Activated CD8-positive, alpha-beta memory T cell treated with anti-CD3 and anti-CD28 coated beads, Interleukin-2, amount 10 ng/mL, durations not matched to agents 7 days and 5 days (primary cell): ENCODE measurements around the gene NKD2. TPM values are rescaled to one million over a fixed set of nuclear protein-coding genes. Genes with fewer than 3 reads are reported as not detected.

Experiments
- ATAC-seq: fragments of 150-1000 bp; cut with Tn5 transposase; one replicate; pipeline ENCODE4 v1.10.0; 2021; ENCODE audit warnings: moderate library complexity
- CTCF ChIA-PET: fragments of 350-600 bp; sonication (Branson Sonifier 250); formaldehyde crosslinking; loops from one replicate; lab custom pipeline; 2021; ENCODE audit warnings: antibody characterized with exemption; lab: Charles Lee
- DNase-seq: peaks from one replicate; pipeline ENCODE4 v3.0.0-alpha.2; 2020
- H3K27ac Mint-ChIP-seq: one replicate; pipeline ENCODE4 v1.8.0; 2021; ENCODE audit warnings: mild to moderate bottlenecking, mixed read lengths
- H3K27me3 Mint-ChIP-seq: one replicate; pipeline ENCODE4 v1.8.0; 2021; ENCODE audit warnings: mixed read lengths
- H3K36me3 Mint-ChIP-seq: one replicate; pipeline ENCODE4 v1.8.0; 2021; ENCODE audit warnings: mild to moderate bottlenecking, mixed read lengths
- H3K4me1 Mint-ChIP-seq: one replicate; pipeline ENCODE4 v1.8.0; 2021; ENCODE audit warnings: mixed read lengths
- H3K4me3 Mint-ChIP-seq: one replicate; pipeline ENCODE4 v1.8.0; 2021; ENCODE audit warnings: mild to moderate bottlenecking, moderate library complexity, mixed read lengths
- H3K9me3 Mint-ChIP-seq: one replicate; pipeline ENCODE4 v1.8.0; 2022; ENCODE audit warnings: low read depth, mixed read lengths
- total RNA-seq, 2 experiments: library from RNA; stranded (reverse); gene quantifications; one replicate each; pipeline ENCODE4 v1.2.3, GENCODE V29; 2021

The NKD2 gene, protein sequence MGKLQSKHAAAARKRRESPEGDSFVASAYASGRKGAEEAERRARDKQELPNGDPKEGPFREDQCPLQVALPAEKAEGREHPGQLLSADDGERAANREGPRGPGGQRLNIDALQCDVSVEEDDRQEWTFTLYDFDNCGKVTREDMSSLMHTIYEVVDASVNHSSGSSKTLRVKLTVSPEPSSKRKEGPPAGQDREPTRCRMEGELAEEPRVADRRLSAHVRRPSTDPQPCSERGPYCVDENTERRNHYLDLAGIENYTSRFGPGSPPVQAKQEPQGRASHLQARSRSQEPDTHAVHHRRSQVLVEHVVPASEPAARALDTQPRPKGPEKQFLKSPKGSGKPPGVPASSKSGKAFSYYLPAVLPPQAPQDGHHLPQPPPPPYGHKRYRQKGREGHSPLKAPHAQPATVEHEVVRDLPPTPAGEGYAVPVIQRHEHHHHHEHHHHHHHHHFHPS
- 1 to 10 TPM; 4.2 to 6.5 TPM for total RNA-seq

DNA sequence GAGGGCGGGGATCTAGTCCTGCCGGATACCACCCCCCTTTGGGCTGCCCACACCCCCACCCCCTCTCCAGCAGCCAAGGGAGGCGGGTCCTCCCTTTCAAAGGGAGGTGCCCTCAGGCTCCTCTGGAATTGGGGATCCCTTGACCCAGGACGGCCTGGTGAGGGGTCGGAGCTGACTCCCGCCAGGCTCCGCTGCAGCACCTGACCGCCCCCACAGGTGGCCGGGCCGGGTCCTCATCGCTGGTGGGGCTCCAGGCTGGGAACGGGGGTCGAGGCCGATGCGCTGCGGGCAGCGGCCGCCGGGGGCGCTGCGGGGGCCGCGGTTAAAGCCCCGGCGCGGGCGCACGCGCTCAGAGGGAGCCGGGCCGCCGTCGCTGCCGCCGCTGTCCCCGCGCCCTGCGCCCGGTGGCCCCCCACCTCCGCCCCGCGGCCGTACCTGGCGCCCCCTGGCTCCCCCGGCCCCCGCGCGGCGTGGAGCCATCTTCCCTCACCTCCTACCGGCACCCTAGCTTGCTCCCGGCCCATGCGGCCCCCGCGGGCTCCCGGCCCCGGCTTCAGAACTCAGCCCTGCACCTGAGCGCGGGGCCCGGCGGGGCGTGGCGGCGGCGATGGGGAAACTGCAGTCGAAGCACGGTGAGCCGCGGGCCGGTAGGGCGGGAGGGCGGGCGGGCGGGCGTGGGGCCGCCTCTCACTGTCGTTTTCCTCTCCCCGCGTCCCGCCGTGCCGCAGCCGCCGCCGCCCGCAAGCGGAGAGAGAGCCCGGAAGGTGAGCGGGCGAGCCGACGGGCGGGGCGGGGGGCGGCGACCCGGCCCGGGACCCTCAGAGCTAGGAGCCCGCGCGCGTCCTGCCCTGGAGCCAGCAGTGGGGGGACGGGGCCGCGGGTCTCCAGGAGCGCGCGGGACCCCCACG is at the start of gene NKD2:
Gene NKD2 (plus strand): TSS at position 352 of the 908 bp plus-strand sequence. CDS start 256 bp downstream, at position 608.
- CTCF ChIA-PET: interaction anchor here (0.9 to 3.4 kb wide), 7 partner anchors 12 to 290 kb away, joined by 3 to 27 read pairs (median 3); no protein-coding TSS in a partner anchor
- DNase-seq (peak; percentile 41), ATAC-seq (peak; percentile 59)
- peaks cover 14% of the 10 kb centered on the region for H3K4me1 Mint-ChIP-seq
- no peak within 1 kb of the TSS for H3K27ac Mint-ChIP-seq
- peaks cover 59% of the 10 kb centered on the region for H3K27me3 Mint-ChIP-seq
- H3K36me3 Mint-ChIP-seq: no peaks in the 10 kb centered on the region
- H3K9me3 Mint-ChIP-seq: no peaks in the 10 kb centered on the region
- H3K4me3 Mint-ChIP-seq: no peak within 1 kb of the TSS

DNA sequence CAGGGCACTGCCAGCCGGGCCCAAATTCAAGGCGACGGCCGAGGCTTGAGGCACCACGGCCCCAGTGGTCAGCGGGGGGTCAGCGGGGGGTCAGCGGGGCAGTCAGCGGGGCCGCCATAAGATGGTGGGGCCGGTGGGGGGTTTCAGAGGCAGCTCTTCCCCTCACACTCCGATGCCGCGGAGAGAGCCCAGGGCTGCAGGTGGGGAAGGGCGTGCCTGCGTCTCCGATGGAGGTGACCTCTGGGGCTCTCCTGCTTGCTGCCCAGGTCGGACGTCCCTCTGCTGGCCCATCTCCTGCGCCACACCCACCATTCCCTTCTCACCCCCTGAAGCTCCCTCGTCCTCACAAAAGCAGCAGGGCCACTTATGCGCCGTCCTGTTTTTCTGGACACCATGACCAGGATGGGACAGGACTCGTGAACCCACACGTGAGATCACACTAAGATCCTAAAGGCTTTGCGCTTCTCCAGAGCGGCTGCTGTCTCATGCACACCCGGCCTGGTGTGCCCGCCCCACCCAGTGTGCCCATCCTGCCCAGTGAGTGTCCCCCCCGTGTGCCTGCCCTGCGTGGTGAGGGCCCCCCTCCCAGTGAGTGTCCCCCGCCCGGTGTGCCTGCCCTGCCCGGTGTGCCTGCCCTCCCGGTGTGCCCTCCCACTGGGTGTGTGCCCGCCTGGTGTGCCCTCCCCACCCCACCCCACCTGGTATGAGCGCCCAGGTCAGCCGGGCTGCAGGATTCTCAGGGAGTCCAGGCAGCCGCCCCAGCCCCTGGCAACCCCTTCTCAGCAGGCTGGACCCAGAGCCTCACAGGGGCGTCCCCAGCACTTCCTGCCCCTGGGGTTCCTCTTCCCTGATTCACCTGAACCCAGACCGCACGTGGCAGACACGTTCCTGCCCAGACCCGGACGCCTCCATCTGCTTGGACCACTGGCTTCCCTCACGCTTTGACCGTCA is 48.7 kb upstream of the NKD2 start:
- no peak overlapping the region for H3K4me3 Mint-ChIP-seq
- H3K27ac Mint-ChIP-seq: no peak overlapping the region
- no peaks in the 10 kb centered on the region for H3K9me3 Mint-ChIP-seq
- H3K4me1 Mint-ChIP-seq: peaks cover 64% of the 10 kb centered on the region
- DNase-seq: no peak
- CTCF ChIA-PET: no interaction called here
- ATAC-seq: no peak
- H3K36me3 Mint-ChIP-seq: no peaks in the 10 kb centered on the region
- H3K27me3 Mint-ChIP-seq: peaks cover 17% of the 10 kb centered on the region

DNA sequence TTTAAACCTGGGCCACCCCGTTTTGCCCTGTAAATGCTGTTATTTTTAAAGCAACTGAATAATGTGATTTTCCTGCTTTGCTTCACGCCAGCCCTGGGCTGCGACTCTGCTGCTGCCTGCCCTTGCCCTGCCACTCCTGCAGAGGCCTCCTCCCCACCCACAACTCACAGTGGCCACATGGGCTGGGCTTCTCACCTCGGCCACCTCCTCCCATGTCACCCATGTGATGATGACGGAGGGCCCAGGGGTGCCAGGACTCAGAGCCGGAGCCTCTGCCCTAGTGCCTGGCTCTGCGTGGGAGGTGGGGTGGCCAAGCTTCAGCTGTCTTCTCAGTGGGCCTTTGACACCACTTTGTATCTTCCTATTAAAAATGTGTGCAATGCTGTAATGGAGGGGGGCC is 48.1 kb upstream of the NKD2 start:
- no peaks in the 10 kb centered on the region for H3K36me3 Mint-ChIP-seq
- H3K9me3 Mint-ChIP-seq: no peaks in the 10 kb centered on the region
- DNase-seq (no peak), ATAC-seq (no peak)
- H3K27ac Mint-ChIP-seq: no peak overlapping the region
- peaks cover 64% of the 10 kb centered on the region for H3K4me1 Mint-ChIP-seq
- H3K4me3 Mint-ChIP-seq: no peak overlapping the region
- CTCF ChIA-PET: no interaction called here
- H3K27me3 Mint-ChIP-seq: peaks cover 18% of the 10 kb centered on the region

DNA sequence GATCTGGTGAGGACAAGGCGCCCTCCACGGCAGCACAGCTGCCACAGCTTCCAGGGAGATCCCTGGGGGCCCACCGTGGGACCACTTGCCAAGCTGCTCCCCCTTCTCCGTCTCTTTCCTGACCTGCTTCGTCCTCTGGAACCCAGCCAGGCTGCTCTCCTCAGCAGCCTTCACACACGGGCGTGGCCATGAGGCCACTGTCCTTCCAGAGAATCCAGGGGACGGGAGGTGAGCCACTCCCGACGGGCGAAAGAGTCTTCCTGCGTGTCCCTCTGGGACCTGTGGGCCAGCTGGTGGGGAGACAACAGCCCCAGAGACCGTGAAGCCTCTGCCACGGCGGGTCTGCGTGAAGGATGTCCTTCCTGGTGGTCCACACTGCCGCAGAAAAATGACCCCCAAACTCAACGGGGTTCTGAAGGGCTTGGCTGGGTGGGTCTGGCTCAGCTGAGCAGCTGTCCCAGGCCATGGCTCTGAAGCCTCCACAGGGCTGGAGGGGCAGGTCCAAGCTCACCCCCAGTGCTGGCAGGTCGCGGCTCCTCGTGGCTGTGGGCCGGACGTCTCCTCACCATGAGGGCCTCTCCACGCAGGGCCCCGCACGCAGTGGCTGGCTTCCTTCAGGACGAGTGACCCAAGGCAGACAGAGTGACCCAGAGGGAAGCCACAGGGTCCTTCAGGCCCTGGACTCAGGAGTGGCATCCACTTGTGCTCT is 47.4 kb upstream of the NKD2 start:
- no peaks in the 10 kb centered on the region for H3K36me3 Mint-ChIP-seq
- H3K27me3 Mint-ChIP-seq: peaks cover 17% of the 10 kb centered on the region
- H3K4me1 Mint-ChIP-seq: peaks cover 64% of the 10 kb centered on the region
- CTCF ChIA-PET: no interaction called here
- no peak overlapping the region for H3K27ac Mint-ChIP-seq
- H3K9me3 Mint-ChIP-seq: no peaks in the 10 kb centered on the region
- DNase-seq: no peak
- ATAC-seq: no peak
- H3K4me3 Mint-ChIP-seq: no peak overlapping the region

DNA sequence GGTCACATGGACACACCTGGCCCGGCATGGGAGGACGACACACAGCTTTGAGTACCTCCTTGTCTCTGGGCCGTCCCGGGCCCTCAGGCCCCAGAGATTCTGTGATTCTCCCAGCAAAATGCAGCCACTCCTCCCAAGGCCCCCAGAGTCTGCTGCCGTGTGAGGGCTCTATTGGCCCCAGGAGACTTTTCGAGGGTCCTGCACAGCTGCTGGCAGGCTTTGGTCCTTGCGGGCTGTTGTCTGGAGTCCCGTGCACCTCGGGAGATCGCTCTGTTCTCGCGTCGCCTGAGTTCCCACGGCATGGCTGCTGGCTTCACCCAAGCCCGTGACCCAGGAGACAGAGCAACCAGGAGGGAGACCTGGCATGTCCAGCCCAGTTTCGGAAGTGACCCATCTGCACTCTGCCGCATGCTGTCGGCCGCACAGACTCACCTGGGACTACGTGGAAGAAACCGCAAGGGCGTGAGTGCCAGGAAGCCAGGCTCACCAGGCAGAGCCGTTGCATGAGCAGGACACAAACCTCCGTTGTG is 46.8 kb upstream of the NKD2 start:
- no peak for ATAC-seq
- Mint-ChIP-seq H3K27me3 (peaks cover 19% of the 10 kb centered on the region), H3K27ac (no peak overlapping the region), H3K36me3 (no peaks in the 10 kb centered on the region), H3K4me3 (no peak overlapping the region), H3K9me3 (no peaks in the 10 kb centered on the region), H3K4me1 (peaks cover 60% of the 10 kb centered on the region)
- CTCF ChIA-PET: no interaction called here
- DNase-seq: no peak

DNA sequence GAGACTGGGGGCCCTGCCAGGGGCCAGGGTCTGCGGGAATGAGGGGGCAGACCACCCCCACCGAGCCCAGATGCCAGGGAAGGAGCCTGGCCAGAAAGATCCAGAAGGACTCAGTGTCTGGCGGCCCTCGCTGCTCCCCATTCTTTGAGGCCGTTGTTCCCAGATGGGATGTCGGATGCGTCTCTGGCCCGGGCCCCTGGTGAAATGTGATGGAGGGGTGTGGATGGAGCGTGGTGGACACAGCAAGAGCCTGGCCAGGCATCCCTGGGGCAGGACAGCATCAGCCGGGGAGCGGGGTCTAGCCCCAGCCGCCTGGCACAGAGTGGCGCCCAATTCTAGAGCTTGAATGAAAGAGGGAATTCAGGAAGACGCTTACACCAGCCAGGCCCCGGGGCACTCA is 46.2 kb upstream of the NKD2 start:
- peaks cover 24% of the 10 kb centered on the region for H3K27me3 Mint-ChIP-seq
- H3K36me3 Mint-ChIP-seq: no peaks in the 10 kb centered on the region
- no peak overlapping the region for H3K4me3 Mint-ChIP-seq
- H3K9me3 Mint-ChIP-seq: no peaks in the 10 kb centered on the region
- H3K4me1 Mint-ChIP-seq: peaks cover 54% of the 10 kb centered on the region
- no peak for DNase-seq
- ATAC-seq: no peak
- CTCF ChIA-PET: no interaction called here
- H3K27ac Mint-ChIP-seq: no peak overlapping the region

DNA sequence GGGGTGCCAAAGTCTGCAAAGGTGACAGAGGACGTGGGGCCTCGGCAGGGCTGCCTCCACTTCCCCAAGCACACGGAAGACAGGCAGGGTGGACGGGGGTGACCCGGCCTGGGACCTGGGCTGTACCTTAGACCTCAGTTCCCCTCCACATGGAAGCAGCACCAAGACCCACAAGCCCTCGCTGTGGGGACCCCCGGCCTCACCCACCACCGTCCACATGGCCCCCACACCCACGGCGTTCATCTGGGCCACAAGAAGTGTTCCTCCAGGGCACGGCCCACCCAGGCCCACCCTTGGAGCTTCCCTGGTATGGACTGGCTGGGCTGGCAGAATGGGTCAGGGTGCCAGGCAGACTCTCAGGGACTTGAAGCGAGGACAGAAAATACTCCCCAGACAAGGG is 45.8 kb upstream of the NKD2 start:
- Mint-ChIP-seq H3K27ac (peak overlapping the region; percentile 92), H3K4me3 (no peak overlapping the region), H3K36me3 (no peaks in the 10 kb centered on the region), H3K27me3 (peaks cover 28% of the 10 kb centered on the region), H3K9me3 (no peaks in the 10 kb centered on the region), H3K4me1 (peaks cover 53% of the 10 kb centered on the region)
- CTCF ChIA-PET: no interaction called here
- ATAC-seq (no peak), DNase-seq (peak; percentile 36)

DNA sequence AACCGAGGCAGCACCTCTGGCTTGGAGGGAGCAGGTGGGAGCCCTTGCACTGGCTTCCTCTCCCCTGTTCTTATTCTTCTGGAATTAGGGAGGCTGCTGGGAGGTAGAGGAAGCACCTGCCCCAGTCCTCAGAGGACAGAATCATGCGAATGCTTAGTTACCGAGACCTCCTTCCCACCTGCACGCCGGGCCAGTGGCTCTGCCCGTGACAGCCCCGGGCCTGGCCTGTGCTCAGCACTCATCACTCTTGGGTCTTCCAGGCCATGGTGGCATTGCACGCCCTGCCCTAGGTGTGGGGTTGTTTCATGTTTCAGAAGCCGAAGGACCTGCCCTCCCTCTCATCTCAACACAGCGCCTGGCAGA is 45.3 kb upstream of the NKD2 start:
- Mint-ChIP-seq H3K36me3 (no peaks in the 10 kb centered on the region), H3K27ac (peak overlapping the region; percentile 92), H3K4me3 (peak overlapping the region; percentile 2), H3K27me3 (peaks cover 33% of the 10 kb centered on the region), H3K4me1 (peaks cover 51% of the 10 kb centered on the region), H3K9me3 (no peaks in the 10 kb centered on the region)
- ATAC-seq (peak; percentile 43), DNase-seq (peak; percentile 38)
- CTCF ChIA-PET: interaction anchor here (1.7 kb wide), 1 partner anchor 177 kb away, joined by 4 read pairs; no protein-coding TSS in a partner anchor

DNA sequence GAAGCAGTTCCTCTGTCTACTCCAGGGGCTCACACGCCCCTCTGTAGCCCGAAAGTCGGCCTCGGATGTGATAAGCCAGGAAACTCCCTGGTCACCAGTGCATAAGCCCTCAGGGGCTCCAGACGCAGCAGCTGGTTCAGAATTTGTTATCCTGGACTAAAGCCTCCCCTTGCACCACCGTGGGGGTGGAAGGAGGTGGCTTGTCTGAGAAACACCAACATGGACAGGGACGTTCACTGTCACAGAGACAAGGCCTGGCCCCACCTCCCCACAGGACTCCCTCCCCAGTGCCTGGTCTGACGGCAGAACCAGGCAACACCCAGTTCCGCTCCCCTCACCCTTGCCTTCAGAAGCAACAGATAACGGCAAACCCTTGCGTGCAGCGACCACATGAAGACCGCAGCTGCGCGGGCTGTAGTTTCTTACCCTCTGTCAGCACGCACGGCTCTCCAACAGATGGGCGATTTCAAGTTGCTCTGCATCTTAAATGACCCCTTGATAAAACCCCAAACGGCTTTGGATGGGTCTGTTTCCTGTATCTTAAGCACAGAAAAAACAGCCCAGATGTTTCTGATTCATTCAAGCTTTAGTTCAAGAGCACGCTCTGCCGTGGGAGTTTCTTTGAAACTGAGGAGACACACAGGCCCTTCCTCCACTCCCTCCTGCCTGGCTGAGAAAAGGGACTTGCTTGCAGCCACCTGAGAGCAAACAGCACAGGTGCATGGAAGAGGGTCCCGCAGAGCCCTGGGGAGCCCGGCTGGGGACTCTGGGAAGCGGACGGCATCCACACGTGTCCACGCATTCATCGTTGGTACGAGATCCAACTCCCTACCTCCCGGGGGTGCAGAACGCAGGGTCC is 44.7 kb upstream of the NKD2 start:
- H3K27me3 Mint-ChIP-seq: peaks cover 39% of the 10 kb centered on the region
- ATAC-seq: peak; percentile 93
- peak; percentile 89 for DNase-seq
- H3K4me3 Mint-ChIP-seq: peak overlapping the region; percentile 52
- no peaks in the 10 kb centered on the region for H3K9me3 Mint-ChIP-seq
- peak overlapping the region; percentile 92 for H3K27ac Mint-ChIP-seq
- peaks cover 55% of the 10 kb centered on the region for H3K4me1 Mint-ChIP-seq
- CTCF ChIA-PET: interaction anchor here (1.0 to 1.7 kb wide), 3 partner anchors 10 to 176 kb away, joined by 3 to 4 read pairs (median 4); no protein-coding TSS in a partner anchor
- H3K36me3 Mint-ChIP-seq: no peaks in the 10 kb centered on the region

DNA sequence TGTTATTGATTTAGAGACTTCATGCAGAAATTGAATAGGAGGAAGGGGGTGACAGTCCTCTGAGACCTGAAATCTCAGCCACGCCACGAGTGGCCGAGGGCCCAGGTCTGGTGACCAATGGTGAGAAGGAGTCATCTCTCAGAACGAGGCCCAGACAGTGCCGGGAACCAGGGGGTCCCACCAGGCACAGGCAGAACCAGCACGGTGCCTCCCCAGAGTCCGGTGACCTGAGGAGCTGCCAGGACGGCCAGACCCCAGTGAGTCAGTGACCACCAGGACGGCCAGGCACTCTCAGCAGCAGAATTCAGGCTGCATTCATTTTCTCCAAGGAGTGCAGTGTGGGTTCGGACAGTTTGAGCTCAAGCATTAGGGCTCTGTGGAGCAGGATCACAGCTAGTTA is 43.8 kb upstream of the NKD2 start:
- no peaks in the 10 kb centered on the region for H3K9me3 Mint-ChIP-seq
- no peaks in the 10 kb centered on the region for H3K36me3 Mint-ChIP-seq
- H3K4me1 Mint-ChIP-seq: peaks cover 61% of the 10 kb centered on the region
- CTCF ChIA-PET: interaction anchor here (1.3 to 1.7 kb wide), 2 partner anchors 31 to 175 kb away, joined by 4 read pairs; no protein-coding TSS in a partner anchor
- DNase-seq: no peak
- H3K4me3 Mint-ChIP-seq: no peak overlapping the region
- H3K27me3 Mint-ChIP-seq: peaks cover 49% of the 10 kb centered on the region
- H3K27ac Mint-ChIP-seq: peak overlapping the region; percentile 92
- no peak for ATAC-seq

DNA sequence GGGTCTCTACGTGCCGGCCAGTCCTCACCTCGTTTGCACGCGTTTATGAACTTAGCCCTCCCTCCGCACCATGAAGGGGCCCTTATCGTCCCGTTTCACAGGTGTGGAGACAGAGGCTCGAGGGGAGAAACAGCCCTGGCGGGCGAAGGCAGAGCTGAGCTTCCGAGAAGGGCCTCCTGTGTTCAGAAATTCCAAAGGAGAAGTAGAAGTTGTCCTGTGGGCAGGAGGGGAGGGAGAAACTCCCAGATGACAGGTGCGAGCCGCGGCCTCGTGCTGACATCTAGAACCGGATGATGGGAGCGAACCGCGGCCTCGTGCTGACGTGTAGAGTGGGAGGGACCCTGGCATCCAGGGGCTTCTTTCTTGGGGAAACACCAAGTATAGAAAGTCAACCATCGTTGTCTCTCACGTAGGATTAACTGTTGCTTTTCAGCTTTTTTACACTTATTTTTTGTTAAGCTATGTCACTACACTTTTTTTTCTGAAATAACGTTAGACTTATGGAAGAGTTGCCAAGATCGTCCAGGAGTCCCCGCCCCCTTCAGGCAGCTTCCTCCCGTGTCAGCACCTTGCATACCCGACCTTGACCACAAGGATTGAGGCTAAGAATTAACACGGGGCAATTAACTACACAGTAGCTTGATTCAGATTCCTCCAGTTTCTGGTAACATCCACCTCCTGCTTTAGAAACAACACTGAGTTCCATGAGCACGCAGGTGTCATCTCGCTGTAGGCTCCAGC is 42.8 kb upstream of the NKD2 start:
- CTCF ChIA-PET: no interaction called here
- peaks cover 54% of the 10 kb centered on the region for H3K4me1 Mint-ChIP-seq

More for the DNA sequence above, 42.8 kb upstream of the NKD2 start:
- no peak overlapping the region for H3K27ac Mint-ChIP-seq
- H3K36me3 Mint-ChIP-seq: no peaks in the 10 kb centered on the region
- no peak for DNase-seq
- no peak overlapping the region for H3K4me3 Mint-ChIP-seq
- ATAC-seq: no peak
- peaks cover 55% of the 10 kb centered on the region for H3K27me3 Mint-ChIP-seq
- no peaks in the 10 kb centered on the region for H3K9me3 Mint-ChIP-seq
